H9 (cell line): ENCODE measurements around the gene RRBP1. TPM values are rescaled to one million over a fixed set of nuclear protein-coding genes. Genes with fewer than 3 reads are reported as not detected.

ENCODE experiments used
- DNase-seq: peaks from one replicate; pipeline ENCODE4 v3.0.0-alpha.2; 2017
- H2AFZ ChIP-seq: one replicate; pipeline ENCODE4 v1.6.1; 2013; ENCODE audit warnings: mild to moderate bottlenecking, low read length, control low read depth, moderate library complexity
- H2AK5ac ChIP-seq: 2 replicates; pipeline ENCODE4 v1.6.1; 2013; ENCODE audit warnings: low read length, control low read depth, mixed read lengths; ENCODE audit not compliant: insufficient read length
- H2BK120ac ChIP-seq: one replicate; pipeline ENCODE4 v1.6.1; 2013; ENCODE audit warnings: low read depth, mild to moderate bottlenecking, low read length, control low read depth, inconsistent platforms; ENCODE audit not compliant: poor library complexity, severe bottlenecking
- H2BK12ac ChIP-seq: 2 replicates; pipeline ENCODE4 v1.6.1; 2013; ENCODE audit warnings: low read length, control low read depth, mixed read lengths, low read depth; ENCODE audit not compliant: insufficient read length
- H2BK15ac ChIP-seq: 2 replicates; pipeline ENCODE4 v1.6.1; 2013; ENCODE audit warnings: low read depth, low read length, control low read depth
- H2BK20ac ChIP-seq: one replicate; pipeline ENCODE4 v1.6.1; 2013; ENCODE audit warnings: low read depth, mild to moderate bottlenecking, low read length, control low read depth, inconsistent platforms; ENCODE audit not compliant: poor library complexity, severe bottlenecking
- H2BK5ac ChIP-seq: 2 replicates; pipeline ENCODE4 v1.6.1; 2013; ENCODE audit warnings: low read length, control low read depth, mixed read lengths; ENCODE audit not compliant: insufficient read length
- H3K14ac ChIP-seq: 2 replicates; pipeline ENCODE4 v1.6.1; 2013; ENCODE audit warnings: low read length, control low read depth; ENCODE audit not compliant: insufficient read depth
- H3K18ac ChIP-seq: 2 replicates; pipeline ENCODE4 v1.6.1; 2013; ENCODE audit warnings: low read depth, mild to moderate bottlenecking, mixed read lengths, low read length, control low read depth; ENCODE audit not compliant: insufficient read length
- H3K23ac ChIP-seq: 2 replicates; pipeline ENCODE4 v1.6.1; 2013; ENCODE audit warnings: low read length, control low read depth, mixed read lengths, low read depth; ENCODE audit not compliant: insufficient read length
- H3K23me2 ChIP-seq: 2 replicates; pipeline ENCODE4 v1.6.1; 2013; ENCODE audit warnings: low read depth, mild to moderate bottlenecking, mixed read lengths, low read length, control low read depth; ENCODE audit not compliant: insufficient read length, poor library complexity, severe bottlenecking
- H3K27ac ChIP-seq: 2 replicates; pipeline ENCODE4 v1.5.1; 2013; ENCODE audit warnings: low read length, control low read depth, mixed read lengths, low read depth; ENCODE audit not compliant: insufficient read length
- H3K27me3 ChIP-seq: 2 replicates; pipeline ENCODE4 v1.6.1; 2013; ENCODE audit warnings: low read length, control low read depth, inconsistent platforms; ENCODE audit not compliant: insufficient read depth
- H3K4ac ChIP-seq: 2 replicates; pipeline ENCODE4 v1.6.1; 2013; ENCODE audit warnings: low read depth, mild to moderate bottlenecking, control low read depth, inconsistent platforms, low read length, moderate library complexity
- H3K4me1 ChIP-seq: 2 replicates; pipeline ENCODE4 v1.6.1; 2013; ENCODE audit warnings: low read length, control low read depth, inconsistent platforms; ENCODE audit not compliant: insufficient read depth
- H3K4me2 ChIP-seq: 2 replicates; pipeline ENCODE4 v1.6.1; 2013; ENCODE audit warnings: low read length, control low read depth, mixed read lengths; ENCODE audit not compliant: insufficient read length, insufficient read depth
- H3K56ac ChIP-seq: 2 replicates; pipeline ENCODE4 v1.6.1; 2013; ENCODE audit warnings: low read depth, mild to moderate bottlenecking, mixed read lengths, low read length, control low read depth; ENCODE audit not compliant: insufficient read length
- H3K79me1 ChIP-seq: 2 replicates; pipeline ENCODE4 v1.6.1; 2013; ENCODE audit warnings: low read depth, mild to moderate bottlenecking, moderate library complexity, low read length, control low read depth, inconsistent platforms; ENCODE audit not compliant: insufficient read depth, poor library complexity, severe bottlenecking
- H3K79me2 ChIP-seq: 2 replicates; pipeline ENCODE4 v1.6.1; 2013; ENCODE audit warnings: low read length, control low read depth, inconsistent platforms; ENCODE audit not compliant: insufficient read depth
- H3K9ac ChIP-seq: 2 replicates; pipeline ENCODE4 v1.6.1; 2013; ENCODE audit warnings: low read length, control low read depth, mixed read lengths; ENCODE audit not compliant: insufficient read length; ENCODE audit errors: extremely low read depth
- H3K9me3 ChIP-seq: one replicate; pipeline ENCODE4 v1.6.1; 2013; ENCODE audit warnings: low read depth, low read length, inconsistent platforms; ENCODE audit not compliant: control insufficient read depth
- H3T11ph ChIP-seq: one replicate; pipeline ENCODE4 v1.6.1; 2013; ENCODE audit warnings: mild to moderate bottlenecking, low read length, control low read depth, inconsistent platforms
- H4K20me1 ChIP-seq: one replicate; pipeline ENCODE4 v1.6.1; 2013; ENCODE audit not compliant: control insufficient read depth, insufficient read length, insufficient read depth
- H4K5ac ChIP-seq: 2 replicates; pipeline ENCODE4 v1.6.1; 2013; ENCODE audit warnings: low read depth, mild to moderate bottlenecking, mixed read lengths, low read length, control low read depth; ENCODE audit not compliant: insufficient read length
- H4K8ac ChIP-seq: replicated peaks from 2 replicates; pipeline ENCODE4 v1.6.1; 2013; ENCODE audit warnings: low read length, control low read depth, mixed read lengths, low read depth; ENCODE audit not compliant: insufficient read length
- H4K91ac ChIP-seq: 2 replicates; pipeline ENCODE4 v1.6.1; 2013; ENCODE audit warnings: low read depth, mild to moderate bottlenecking, moderate library complexity, mixed read lengths, low read length, control low read depth; ENCODE audit not compliant: insufficient read length
- H3K27ac Mint-ChIP-seq, 3 experiments: 2 replicates in 2 of 3; 3 replicates in 1 of 3; pipeline ENCODE4 v1.8.0; 2020 to 2021; ENCODE audit warnings: mixed read lengths in 3 of 3, mild to moderate bottlenecking in 1 of 3, moderate library complexity in 1 of 3
- H3K27me3 Mint-ChIP-seq: 2 replicates; pipeline ENCODE4 v1.8.0; 2021; ENCODE audit warnings: low read depth, mild to moderate bottlenecking, moderate library complexity, mixed read lengths
- H3K36me3 Mint-ChIP-seq, 3 experiments: 2 replicates in 2 of 3; 3 replicates in 1 of 3; pipeline ENCODE4 v1.8.0; 2020 to 2021; ENCODE audit warnings: low read depth in 3 of 3, mixed read lengths in 3 of 3; ENCODE audit not compliant: insufficient read depth in 1 of 3
- H3K4me1 Mint-ChIP-seq, 2 experiments: 2 replicates each; pipeline ENCODE4 v1.8.0; 2020; ENCODE audit warnings: mixed read lengths in 2 of 2
- H3K4me3 Mint-ChIP-seq, 2 experiments: 2 replicates in 1 of 2; 3 replicates in 1 of 2; pipeline ENCODE4 v1.8.0; 2020 to 2021; ENCODE audit warnings: mild to moderate bottlenecking in 2 of 2, mixed read lengths in 2 of 2, moderate library complexity in 1 of 2
- H3K9me3 Mint-ChIP-seq, 2 experiments: 2 replicates in 1 of 2; 3 replicates in 1 of 2; pipeline ENCODE4 v1.8.0; 2020; ENCODE audit warnings: mild to moderate bottlenecking in 2 of 2, mixed read lengths in 2 of 2, moderate library complexity in 1 of 2
- CTCF ChIP-seq: fragments of 200-600 bp; sonication (generic); conservative IDR thresholded peaks from 3 replicates; pipeline ENCODE4 v1.8.0; 2021; ENCODE audit warnings: antibody characterized with exemption, mild to moderate bottlenecking
- WGBS: extraction: QIAGEN DNeasy Blood & Tissue Kit; methylation state at CpG from one replicate; pipeline ENCODE4 v1.1.7; 2013; ENCODE audit warnings: missing lambda C conversion rate, low lambda C conversion rate, mixed read lengths; ENCODE audit not compliant: insufficient read length; ENCODE audit errors: extremely low coverage; 5-methylcytosine and 5-hydroxymethylcytosine counted together
- total RNA-seq: library from RNA; stranded (reverse); gene quantifications from 2 replicates; pipeline ENCODE4 v1.2.1, GENCODE V29; 2021

The RRBP1 gene
- total RNA-seq, 1 experiment from 2014 or later = 97.8 TPM

GRCh38 chr20:17628101-17628841, 53.8 kb downstream of the RRBP1 start:
- H3K18ac ChIP-seq = no peak overlapping the region
- H3K27ac Mint-ChIP-seq = peak overlapping the region; percentile 8 to 81 (median 57); a peak in 4 of 7 replicates
- H4K91ac ChIP-seq = no peak overlapping the region
- H3K14ac ChIP-seq = no peak overlapping the region
- H2BK120ac ChIP-seq = no peak overlapping the region
- no peak overlapping the region for H3K23ac ChIP-seq
- peaks cover 31 to 70% (median 63%) of the 10 kb centered on the region in 3 experiments for H3K36me3 Mint-ChIP-seq
- H2BK5ac ChIP-seq = no peak overlapping the region
- H3K79me2 ChIP-seq = no peaks in the 10 kb centered on the region
- no peak overlapping the region for H3K4ac ChIP-seq
- H4K20me1 ChIP-seq = peaks cover 2% of the 10 kb centered on the region
- no peaks in the 10 kb centered on the region for H3K23me2 ChIP-seq
- H3K56ac ChIP-seq = no peak overlapping the region
- H3K27me3 ChIP-seq = no peaks in the 10 kb centered on the region
- H2BK12ac ChIP-seq = no peak overlapping the region
- no CpG with 5 or more reads among the region's 18 CpGs for WGBS
- no peak overlapping the region for H2BK15ac ChIP-seq
- H3K9ac ChIP-seq = no peak overlapping the region
- 0 out of 3 replicates have a peak, but pooled peaks have one; percentile 15 for TF ChIP-seq CTCF
- no peak overlapping the region for H4K8ac ChIP-seq
- no peaks in the 10 kb centered on the region for H3K9me3 Mint-ChIP-seq
- H2AK5ac ChIP-seq = no peak overlapping the region
- no peak overlapping the region for H3K4me3 Mint-ChIP-seq
- no peak overlapping the region for H3K4me2 ChIP-seq
- no peak overlapping the region for H3T11ph ChIP-seq
- no peaks in the 10 kb centered on the region for H3K79me1 ChIP-seq
- H3K27ac ChIP-seq = no peak overlapping the region
- H3K4me1 ChIP-seq = no peaks in the 10 kb centered on the region
- H2AFZ ChIP-seq = no peak overlapping the region
- no peaks in the 10 kb centered on the region for H3K27me3 Mint-ChIP-seq
- no peak overlapping the region for H4K5ac ChIP-seq
- H3K4me1 Mint-ChIP-seq = no peaks in the 10 kb centered on the region
- no peak overlapping the region for H2BK20ac ChIP-seq
- no peaks in the 10 kb centered on the region for H3K9me3 ChIP-seq
- no peak for DNase-seq
